ENCODE data around the gene FAR1. TPM values are rescaled to one million over a fixed set of nuclear protein-coding genes. Genes with fewer than 3 reads are reported as not detected.

FAR1 gene
- polyA plus RNA-seq, 1 of the 3 experiments (the other 2 are of a cell fraction): 29.0 TPM

DNA sequence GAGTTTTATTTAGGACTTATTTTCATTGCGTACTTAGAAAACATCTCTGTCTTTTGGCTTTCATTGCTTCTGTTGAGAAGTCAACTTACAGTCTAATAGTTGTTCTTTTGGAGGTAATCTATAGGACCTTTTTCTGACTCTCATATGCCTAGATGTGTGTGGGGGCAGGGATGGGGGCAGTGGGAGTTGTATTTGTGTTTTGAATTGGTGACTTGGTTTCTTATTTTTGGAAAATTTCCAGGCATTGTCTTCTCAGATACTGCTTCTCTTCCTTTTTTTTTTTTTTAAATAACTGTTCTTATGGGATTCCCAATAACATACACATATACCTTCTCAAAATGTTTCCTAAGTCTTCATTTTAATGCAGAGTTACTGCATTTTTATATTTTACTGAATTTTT lies 58.0 kb downstream of the FAR1 start (continued):
- TF ChIP-seq, protein P1, sequence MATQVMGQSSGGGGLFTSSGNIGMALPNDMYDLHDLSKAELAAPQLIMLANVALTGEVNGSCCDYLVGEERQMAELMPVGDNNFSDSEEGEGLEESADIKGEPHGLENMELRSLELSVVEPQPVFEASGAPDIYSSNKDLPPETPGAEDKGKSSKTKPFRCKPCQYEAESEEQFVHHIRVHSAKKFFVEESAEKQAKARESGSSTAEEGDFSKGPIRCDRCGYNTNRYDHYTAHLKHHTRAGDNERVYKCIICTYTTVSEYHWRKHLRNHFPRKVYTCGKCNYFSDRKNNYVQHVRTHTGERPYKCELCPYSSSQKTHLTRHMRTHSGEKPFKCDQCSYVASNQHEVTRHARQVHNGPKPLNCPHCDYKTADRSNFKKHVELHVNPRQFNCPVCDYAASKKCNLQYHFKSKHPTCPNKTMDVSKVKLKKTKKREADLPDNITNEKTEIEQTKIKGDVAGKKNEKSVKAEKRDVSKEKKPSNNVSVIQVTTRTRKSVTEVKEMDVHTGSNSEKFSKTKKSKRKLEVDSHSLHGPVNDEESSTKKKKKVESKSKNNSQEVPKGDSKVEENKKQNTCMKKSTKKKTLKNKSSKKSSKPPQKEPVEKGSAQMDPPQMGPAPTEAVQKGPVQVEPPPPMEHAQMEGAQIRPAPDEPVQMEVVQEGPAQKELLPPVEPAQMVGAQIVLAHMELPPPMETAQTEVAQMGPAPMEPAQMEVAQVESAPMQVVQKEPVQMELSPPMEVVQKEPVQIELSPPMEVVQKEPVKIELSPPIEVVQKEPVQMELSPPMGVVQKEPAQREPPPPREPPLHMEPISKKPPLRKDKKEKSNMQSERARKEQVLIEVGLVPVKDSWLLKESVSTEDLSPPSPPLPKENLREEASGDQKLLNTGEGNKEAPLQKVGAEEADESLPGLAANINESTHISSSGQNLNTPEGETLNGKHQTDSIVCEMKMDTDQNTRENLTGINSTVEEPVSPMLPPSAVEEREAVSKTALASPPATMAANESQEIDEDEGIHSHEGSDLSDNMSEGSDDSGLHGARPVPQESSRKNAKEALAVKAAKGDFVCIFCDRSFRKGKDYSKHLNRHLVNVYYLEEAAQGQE (IDR thresholded peaks at IDR 0.05; ENCODE audit: low read depth, low read length): no peak
- no peak for TF ChIP-seq MEF2A (IDR thresholded peaks at IDR 0.05; ENCODE audit: borderline replicate concordance, low read depth)
- no peak for TF ChIP-seq RXRA (IDR thresholded peaks at IDR 0.05; ENCODE audit: borderline replicate concordance, low read depth)
- TF ChIP-seq CHD2 (IDR thresholded peaks at IDR 0.05; ENCODE audit: low read length, partially characterized antibody): no peak
- no peak for TF ChIP-seq YY1 (IDR thresholded peaks at IDR 0.05; ENCODE audit: low read depth)
- no peak for TF ChIP-seq ELF1 (IDR thresholded peaks at IDR 0.05)
- TF ChIP-seq TAF1 (IDR thresholded peaks at IDR 0.05; ENCODE audit: borderline replicate concordance, low read depth, low read length): no peak
- no peak for TF ChIP-seq TCF12 (IDR thresholded peaks at IDR 0.05)
- no peak for TF ChIP-seq SIN3A (IDR thresholded peaks at IDR 0.05; ENCODE audit: borderline replicate concordance, low read depth, low read length)

DNA sequence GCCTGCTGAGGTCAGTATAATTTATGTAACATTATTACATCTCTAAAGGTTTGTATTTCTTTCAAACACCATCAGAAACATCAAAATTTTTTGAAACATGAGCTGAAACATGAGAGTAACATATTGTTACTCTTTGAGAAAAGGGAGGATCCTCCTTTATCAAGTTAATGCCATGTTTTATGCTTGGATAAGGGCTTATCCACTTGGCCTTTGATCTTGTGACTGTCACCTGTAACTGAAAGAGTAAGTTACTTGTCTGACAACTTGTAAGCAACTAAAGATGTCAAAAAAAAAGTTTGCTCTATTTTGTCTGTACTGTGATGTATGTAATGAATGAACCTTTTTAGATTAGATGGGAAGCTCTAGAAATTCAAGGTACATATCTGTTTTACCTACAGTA lies 59.6 kb downstream of the FAR1 start:
- Histone ChIP-seq H3K4me3 (ENCODE audit: low read depth in 2 of 2, low read length in 1 of 2) (no peak overlapping the region), H3K27me3 (ENCODE audit: insufficient read depth) (no peaks in the 10 kb centered on the region), H3K27ac (ENCODE audit: low read depth in 2 of 2, low read length in 1 of 2) (no peak overlapping the region), H3K36me3 (replicated peaks in 1 of 2; ENCODE audit: control insufficient read depth in 1 of 2, insufficient read depth in 2 of 2, low read length in 1 of 2) (peaks cover 61 to 72% of the 10 kb centered on the region in 2 experiments), H3F3A (replicated peaks; ENCODE audit: insufficient read depth) (no peaks in the 10 kb centered on the region), H3K4me2 (no peak overlapping the region), H3K4me1 (ENCODE audit: control insufficient read depth in 1 of 2, insufficient read depth in 2 of 2, low read depth in 1 of 2, low read length in 1 of 2) (no peaks in the 10 kb centered on the region), H3K9ac (no peak overlapping the region), H2AFZ (ENCODE audit: low read depth) (no peak overlapping the region), H3K9me2 (no peaks in the 10 kb centered on the region), H3K9me3 (no peaks in the 10 kb centered on the region), H4K20me1 (ENCODE audit: insufficient read depth) (no peaks in the 10 kb centered on the region), H3K79me2 (ENCODE audit: insufficient read depth) (peaks cover 4% of the 10 kb centered on the region)
- TF ChIP-seq MAX (IDR thresholded peaks at IDR 0.05; ENCODE audit: low read depth): no peak
- TF ChIP-seq USF1 (IDR thresholded peaks at IDR 0.05; ENCODE audit: borderline replicate concordance, low read depth): no peak
- ChIA-PET CTCF (no interaction called here), POLR2A (no interaction called here)
- DNase-seq: no peak

GRCh38 chr11:13734530-13734929 lies 66.1 kb downstream of the FAR1 start:
- DNase-seq: no peak
- Histone ChIP-seq H3K9me3 (no peaks in the 10 kb centered on the region), H3K27me3 (ENCODE audit: insufficient read depth) (no peaks in the 10 kb centered on the region), H3K9me2 (no peaks in the 10 kb centered on the region), H4K20me1 (ENCODE audit: insufficient read depth) (no peaks in the 10 kb centered on the region), H3K27ac (ENCODE audit: low read depth in 2 of 2, low read length in 1 of 2) (no peak overlapping the region), H3K36me3 (replicated peaks in 1 of 2; ENCODE audit: control insufficient read depth in 1 of 2, insufficient read depth in 2 of 2, low read length in 1 of 2) (peaks cover 19% of the 10 kb centered on the region in 2 experiments), H3K9ac (no peak overlapping the region), H3K4me2 (no peak overlapping the region), H2AFZ (ENCODE audit: low read depth) (no peak overlapping the region), H3K4me3 (ENCODE audit: low read depth in 2 of 2, low read length in 1 of 2) (no peak overlapping the region), H3K79me2 (ENCODE audit: insufficient read depth) (no peaks in the 10 kb centered on the region), H3F3A (replicated peaks; ENCODE audit: insufficient read depth) (no peaks in the 10 kb centered on the region), H3K4me1 (ENCODE audit: control insufficient read depth in 1 of 2, insufficient read depth in 2 of 2, low read depth in 1 of 2, low read length in 1 of 2) (no peaks in the 10 kb centered on the region)
- POLR2A ChIA-PET: no interaction called here
- TF ChIP-seq MXI1 (IDR thresholded peaks at IDR 0.05; ENCODE audit: low read depth, low read length) (no peak), GABPA (IDR thresholded peaks at IDR 0.05; ENCODE audit: low read depth) (no peak), EZH2phosphoT487 (IDR thresholded peaks at IDR 0.05; ENCODE audit: borderline replicate concordance, low read depth) (no peak), JUND (IDR thresholded peaks at IDR 0.05) (no peak), ELF1 (IDR thresholded peaks at IDR 0.05) (no peak), FOXM1 (IDR thresholded peaks at IDR 0.05; ENCODE audit: low read depth) (no peak), MEF2A (IDR thresholded peaks at IDR 0.05; ENCODE audit: borderline replicate concordance, low read depth) (no peak), FOXJ3 (CRISPR knock-in tag; IDR thresholded peaks at IDR 0.05) (no peak), EP300 (IDR thresholded peaks at IDR 0.05; ENCODE audit: borderline replicate concordance in 1 of 2, low read depth in 1 of 2, low read length in 1 of 2) (no peak), SIN3A (IDR thresholded peaks at IDR 0.05; ENCODE audit: borderline replicate concordance, low read depth, low read length) (no peak), SMC3 (IDR thresholded peaks at IDR 0.05; ENCODE audit: low read depth, low read length) (no peak), RFX5 (IDR thresholded peaks at IDR 0.05; ENCODE audit: low read length) (no peak), MAX (IDR thresholded peaks at IDR 0.05; ENCODE audit: low read depth) (no peak), NFIC (IDR thresholded peaks at IDR 0.05; ENCODE audit: borderline replicate concordance) (no peak)
- WGBS (ENCODE audit: low lambda C conversion rate): 94% methylated on average over 3 of the region's 3 CpGs
- CTCF ChIA-PET: no interaction called here

Data from SK-N-SH (cell line).